Measurements from ENCODE around the gene TMPRSS6. TPM values are rescaled to one million over a fixed set of nuclear protein-coding genes. Genes with fewer than 3 reads are reported as not detected.

The TMPRSS6 gene
- total and polyA plus RNA-seq, 2 of the 8 experiments (the other 6 are each of a cell fraction or from before 2014, with no cell fraction given) = 0.02 TPM; not detected in 1

GRCh38 chr22:37060801-37061610 lies 48.5 kb downstream of the TMPRSS6 start:
- Histone ChIP-seq H3K23ac (ENCODE audit: insufficient read length) (no peak overlapping the region), H3K4me3 (ENCODE audit: extremely low read depth in 1 of 4, insufficient read depth in 2 of 4, low read depth in 3 of 4, low read length in 4 of 4) (no peak overlapping the region), H3K56ac (replicated peaks; ENCODE audit: insufficient read length, low read depth, low read length) (no peak overlapping the region), H3K4ac (replicated peaks; ENCODE audit: insufficient read length, low read depth, low read length) (no peak overlapping the region), H3K79me2 (ENCODE audit: control insufficient read depth in 1 of 2, insufficient read depth in 2 of 2, low read length in 2 of 2) (no peaks in the 10 kb centered on the region), H3K18ac (ENCODE audit: extremely low read depth, low read length) (no peak overlapping the region), H3K36me3 (ENCODE audit: control insufficient read depth in 2 of 4, insufficient read depth in 4 of 4, low read length in 3 of 4) (peaks cover 0 to 8% (median 2%) of the 10 kb centered on the region in 4 experiments; a peak in 4 of 8 replicates), H2AK5ac (ENCODE audit: low read depth, low read length) (no peak overlapping the region), H3K27me3 (replicated peaks in 1 of 4; ENCODE audit: control insufficient read depth in 3 of 4, extremely low read depth in 1 of 4, insufficient read depth in 3 of 4, low read length in 3 of 4) (peaks cover 0 to 8% (median 5%) of the 10 kb centered on the region in 4 experiments; a peak in 4 of 7 replicates), H2BK5ac (ENCODE audit: low read depth, low read length) (no peak overlapping the region), H4K91ac (replicated peaks; ENCODE audit: insufficient read length, low read length) (no peak overlapping the region), H4K8ac (ENCODE audit: extremely low read depth, insufficient read depth, low read length) (no peak overlapping the region), H4K20me1 (replicated peaks in 1 of 2; ENCODE audit: control insufficient read depth in 1 of 2, insufficient read depth in 2 of 2, low read length in 2 of 2) (peaks cover 0 to 8% of the 10 kb centered on the region in 2 experiments), H2BK120ac (replicated peaks; ENCODE audit: low read depth, low read length) (no peak overlapping the region), H3K4me1 (replicated peaks in 1 of 4; ENCODE audit: control insufficient read depth in 3 of 4, insufficient read depth in 4 of 4, low read length in 3 of 4) (peaks cover 0 to 20% (median 12%) of the 10 kb centered on the region in 4 experiments; a peak in 6 of 7 replicates), H3K79me1 (ENCODE audit: low read depth, low read length) (no peaks in the 10 kb centered on the region), H3K4me2 (ENCODE audit: insufficient read depth in 1 of 2, low read depth in 2 of 2, low read length in 2 of 2) (no peak overlapping the region), H2BK20ac (ENCODE audit: low read length) (no peak overlapping the region), H2AFZ (ENCODE audit: low read length) (no peak overlapping the region), H3K14ac (ENCODE audit: insufficient read length) (no peak overlapping the region), H4K5ac (ENCODE audit: insufficient read length, low read depth, low read length) (no peak overlapping the region), H3K9me3 (ENCODE audit: insufficient read depth in 2 of 2, low read depth in 1 of 2, low read length in 1 of 2) (no peaks in the 10 kb centered on the region), H2BK15ac (ENCODE audit: low read length) (no peak overlapping the region), H3K9ac (replicated peaks in 1 of 4; ENCODE audit: extremely low read depth in 1 of 4, low read depth in 3 of 4, low read length in 3 of 4) (no peak overlapping the region), H3K27ac (ENCODE audit: low read depth, low read length) (no peak overlapping the region), H2BK12ac (ENCODE audit: low read depth, low read length) (no peak overlapping the region), H3K23me2 (ENCODE audit: low read depth, low read length) (no peaks in the 10 kb centered on the region; the same call in 1 of the 2 replicates)
- WGBS, 2 experiments (ENCODE audit: extremely low coverage in 1 of 2, insufficient coverage in 1 of 2, insufficient read length in 1 of 2, insufficient replicate concordance in 2 of 2, low coverage in 1 of 2, low lambda C conversion rate in 2 of 2, missing lambda C conversion rate in 1 of 2) = 88% methylated on average over 26 of the region's 28 CpGs; no CpG with 5 or more reads in 1 of the 2 experiments
- no peak for DNase-seq (ENCODE audit: low read depth in 1 of 2, low spot score in 2 of 2)
- POLR2A ChIA-PET (ENCODE audit: partially characterized antibody) = interaction anchor here (1.0 to 1.1 kb wide), 3 partner anchors 9 to 42 kb away, joined by 3 to 4 read pairs (median 4); partner anchors contain the start of gene KCTD17
- TF ChIP-seq MAFK (IDR thresholded peaks at IDR 0.05; ENCODE audit: low read depth, low read length) = no peak
- TF ChIP-seq BRCA1 (IDR thresholded peaks at IDR 0.05; ENCODE audit: low read depth, low read length) = no peak
- no peak for TF ChIP-seq SIRT6 (IDR thresholded peaks at IDR 0.05; ENCODE audit: low read length)
- TF ChIP-seq JUN (IDR thresholded peaks at IDR 0.05; ENCODE audit: low read depth, low read length) = no peak
- no peak for TF ChIP-seq SRF (IDR thresholded peaks at IDR 0.05; ENCODE audit: low read depth, low read length)
- no peak for TF ChIP-seq GABPA (IDR thresholded peaks at IDR 0.05; ENCODE audit: borderline replicate concordance, insufficient read depth, low read length)
- TF ChIP-seq CBX8 (IDR thresholded peaks at IDR 0.05; ENCODE audit: borderline replicate concordance, low read depth, low read length) = no peak
- no peak for TF ChIP-seq SAP30 (IDR thresholded peaks at IDR 0.05; ENCODE audit: insufficient read depth, insufficient replicate concordance, low read length)
- TF ChIP-seq YY1 (IDR thresholded peaks at IDR 0.05; ENCODE audit: low read depth, low read length) = no peak
- no peak for FAIRE-seq
- CTCF ChIA-PET (ENCODE audit: partially characterized antibody) = interaction anchor here (1.5 kb wide), 1 partner anchor 28 kb away, joined by 4 read pairs; no protein-coding TSS in a partner anchor
